ENCODE data around the gene FANCL.
"Not testable (repeated sequence)": the region's sequence is repeated elsewhere in the genome, so short reads cannot be mapped to it uniquely, and the experiment has no call there.

Gene FANCL

DNA sequence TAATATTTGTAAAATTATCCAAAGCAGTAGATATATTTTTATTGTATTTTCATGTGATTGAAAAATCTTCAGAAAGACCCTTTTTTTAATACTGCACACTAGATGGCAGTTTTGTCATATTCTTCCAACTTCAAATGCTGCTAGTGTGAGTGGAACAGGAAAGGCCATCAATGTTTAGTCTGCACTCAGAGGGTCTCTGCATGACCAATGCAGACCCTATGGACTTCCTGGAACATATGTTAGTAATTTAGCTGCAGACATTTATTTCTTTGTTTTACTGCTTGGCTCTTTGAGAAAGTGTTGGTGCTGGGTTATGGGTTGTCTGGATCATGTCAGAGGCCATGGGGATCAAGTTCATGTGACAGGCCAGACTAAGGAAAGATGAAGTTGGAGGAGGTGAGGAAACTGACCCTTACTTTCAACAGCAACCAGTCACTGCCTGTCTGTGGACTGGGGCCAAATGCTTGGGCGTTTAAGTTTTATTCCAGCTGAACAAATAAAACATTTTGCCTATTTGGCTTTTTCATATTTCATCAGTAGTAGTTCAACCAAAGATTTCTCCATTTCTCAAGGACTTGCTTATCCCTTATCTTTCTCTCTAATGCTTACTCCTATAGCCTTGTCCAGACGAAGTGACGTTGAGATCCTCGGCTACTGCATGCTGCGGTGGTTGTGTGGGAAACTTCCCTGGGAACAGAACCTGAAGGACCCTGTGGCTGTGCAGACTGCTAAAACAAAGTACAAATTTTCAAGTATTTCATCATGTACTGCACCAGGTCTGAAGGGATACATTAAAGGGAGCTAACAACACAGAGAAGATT is 109.7 kb downstream of the FANCL start:
- no peak overlapping the region for H3K4me3 ChIP-seq (ENCODE audit: low read depth in 1 of 5, low read length in 5 of 5)
- no peaks in the 10 kb centered on the region for H3K9me3 ChIP-seq (ENCODE audit: control insufficient read depth in 5 of 5, low read length in 5 of 5)
- H3K36me3 ChIP-seq (ENCODE audit: control insufficient read depth in 5 of 5, insufficient read depth in 5 of 5, low read length in 5 of 5) = peaks cover 0 to 6% (median 2%) of the 10 kb centered on the region in 5 donors
- peak overlapping the region in 2 of 5 donors; percentile 11 to 47 for H3K9ac ChIP-seq (ENCODE audit: low read length in 5 of 5)
- no peak overlapping the region for H3K27ac ChIP-seq (ENCODE audit: low read depth, low read length)
- H3K4me1 ChIP-seq (ENCODE audit: control insufficient read depth in 5 of 5, insufficient read depth in 5 of 5, low read length in 5 of 5) = peaks cover 3 to 28% (median 16%) of the 10 kb centered on the region in 5 donors
- H3K27me3 ChIP-seq (ENCODE audit: control insufficient read depth in 5 of 5, insufficient read depth in 4 of 5, low read length in 5 of 5) = no peaks in the 10 kb centered on the region

DNA sequence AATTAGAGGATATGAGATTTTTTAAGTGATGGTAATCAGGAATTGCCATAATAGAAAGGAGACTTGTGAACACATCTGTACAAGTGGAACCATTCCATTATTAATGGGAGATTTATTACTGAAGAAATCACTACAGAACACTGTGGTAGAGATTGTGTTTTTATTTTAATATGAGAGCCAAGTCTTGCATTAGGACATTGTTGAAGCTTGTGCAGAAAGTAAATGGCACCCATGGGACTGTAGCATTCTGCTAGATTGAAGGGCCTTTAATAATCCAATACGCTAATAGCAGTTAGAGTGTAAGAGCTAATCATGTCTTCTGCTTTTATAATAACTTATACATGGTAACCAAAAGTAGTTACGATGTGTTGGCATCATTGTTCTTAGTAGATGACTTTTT is 110.9 kb downstream of the FANCL start:
- Histone ChIP-seq H3K27ac (ENCODE audit: low read depth, low read length) (no peak overlapping the region), H3K9ac (ENCODE audit: low read length in 5 of 5) (no peak overlapping the region), H3K36me3 (ENCODE audit: control insufficient read depth in 5 of 5, insufficient read depth in 5 of 5, low read length in 5 of 5) (peaks cover 0 to 6% (median 2%) of the 10 kb centered on the region in 5 donors), H3K27me3 (ENCODE audit: control insufficient read depth in 5 of 5, insufficient read depth in 4 of 5, low read length in 5 of 5) (no peaks in the 10 kb centered on the region), H3K4me1 (ENCODE audit: control insufficient read depth in 5 of 5, insufficient read depth in 5 of 5, low read length in 5 of 5) (peaks cover 3 to 28% (median 16%) of the 10 kb centered on the region in 5 donors), H3K9me3 (ENCODE audit: control insufficient read depth in 5 of 5, low read length in 5 of 5) (no peaks in the 10 kb centered on the region), H3K4me3 (ENCODE audit: low read depth in 1 of 5, low read length in 5 of 5) (no peak overlapping the region)

DNA sequence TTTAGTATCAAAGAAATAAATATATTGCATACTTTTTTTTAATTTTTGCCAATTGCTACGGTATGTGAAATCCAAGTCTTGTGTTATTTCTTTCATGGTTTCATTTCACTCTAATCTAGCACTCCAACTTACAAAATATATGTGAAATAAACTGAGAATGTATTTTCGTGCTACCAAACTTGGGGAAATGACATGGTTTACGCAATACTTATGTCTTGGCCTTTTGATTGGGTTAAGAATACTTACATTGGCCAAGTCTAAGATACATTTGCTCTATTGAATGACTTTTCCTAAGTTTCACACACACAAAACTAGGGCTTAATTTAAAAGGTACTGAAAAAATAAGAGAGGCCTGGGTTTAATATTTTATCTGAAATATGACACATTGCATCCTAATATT is 114.0 kb downstream of the FANCL start:
- peaks cover 0 to 14% (median 4%) of the 10 kb centered on the region in 5 donors for H3K36me3 ChIP-seq (ENCODE audit: control insufficient read depth in 5 of 5, insufficient read depth in 5 of 5, low read length in 5 of 5)
- H3K9ac ChIP-seq (ENCODE audit: low read length in 5 of 5) = no peak overlapping the region
- H3K9me3 ChIP-seq (ENCODE audit: control insufficient read depth in 5 of 5, low read length in 5 of 5) = no peaks in the 10 kb centered on the region
- no peak overlapping the region for H3K27ac ChIP-seq (ENCODE audit: low read depth, low read length)
- peaks cover 3 to 27% (median 16%) of the 10 kb centered on the region in 5 donors for H3K4me1 ChIP-seq (ENCODE audit: control insufficient read depth in 5 of 5, insufficient read depth in 5 of 5, low read length in 5 of 5)
- no peak overlapping the region for H3K4me3 ChIP-seq (ENCODE audit: low read depth in 1 of 5, low read length in 5 of 5)
- H3K27me3 ChIP-seq (ENCODE audit: control insufficient read depth in 5 of 5, insufficient read depth in 4 of 5, low read length in 5 of 5) = no peaks in the 10 kb centered on the region

DNA sequence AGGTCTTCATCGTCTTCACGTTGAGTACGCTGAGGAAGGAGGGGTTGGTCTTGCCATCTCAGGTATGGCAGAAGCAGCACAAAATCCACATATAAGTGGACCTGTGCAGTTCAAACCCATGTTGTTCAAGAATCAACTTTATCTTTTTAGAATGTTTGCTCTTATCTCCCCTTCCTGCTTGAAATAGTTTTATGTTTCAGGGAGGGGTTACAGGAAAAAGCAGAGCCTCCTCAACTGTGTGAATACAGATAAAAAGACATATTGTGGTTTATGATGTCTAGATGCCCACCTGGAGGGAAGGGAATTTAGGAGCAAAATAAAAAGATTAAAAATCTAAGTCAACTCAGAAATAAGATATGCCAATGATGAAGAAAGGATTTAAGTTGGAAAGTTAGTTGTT is 118.6 kb downstream of the FANCL start:
- no peak overlapping the region for H3K4me3 ChIP-seq (ENCODE audit: low read depth in 1 of 5, low read length in 5 of 5)
- H3K36me3 ChIP-seq (ENCODE audit: control insufficient read depth in 5 of 5, insufficient read depth in 5 of 5, low read length in 5 of 5) = peaks cover 3 to 18% (median 10%) of the 10 kb centered on the region in 5 donors
- no peaks in the 10 kb centered on the region for H3K9me3 ChIP-seq (ENCODE audit: control insufficient read depth in 5 of 5, low read length in 5 of 5)
- H3K4me1 ChIP-seq (ENCODE audit: control insufficient read depth in 5 of 5, insufficient read depth in 5 of 5, low read length in 5 of 5) = no peaks in the 10 kb centered on the region
- H3K9ac ChIP-seq (ENCODE audit: low read length in 5 of 5) = no peak overlapping the region
- H3K27ac ChIP-seq (ENCODE audit: low read depth, low read length) = no peak overlapping the region
- H3K27me3 ChIP-seq (ENCODE audit: control insufficient read depth in 5 of 5, insufficient read depth in 4 of 5, low read length in 5 of 5) = no peaks in the 10 kb centered on the region

DNA sequence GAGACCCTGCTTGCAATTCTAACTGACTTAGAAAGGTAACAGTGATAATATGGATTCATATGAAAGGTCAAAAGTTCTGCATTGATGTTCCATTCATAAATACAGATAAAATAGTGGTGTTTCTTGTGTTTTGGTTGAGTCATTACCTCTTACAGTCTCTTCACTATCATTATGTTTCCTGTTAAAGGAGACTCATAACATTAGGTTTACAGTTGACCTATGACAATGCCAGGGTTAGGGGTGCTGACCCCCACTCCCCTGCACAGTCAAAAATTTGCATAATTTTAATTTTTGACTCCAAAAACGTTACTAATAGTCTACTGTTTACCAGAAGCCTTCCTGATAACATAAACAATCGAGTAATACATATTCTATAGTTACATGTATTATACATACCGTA is 119.1 kb downstream of the FANCL start:
- Histone ChIP-seq H3K27me3 (ENCODE audit: control insufficient read depth in 5 of 5, insufficient read depth in 4 of 5, low read length in 5 of 5) (no peaks in the 10 kb centered on the region), H3K36me3 (ENCODE audit: control insufficient read depth in 5 of 5, insufficient read depth in 5 of 5, low read length in 5 of 5) (peaks cover 3 to 18% (median 10%) of the 10 kb centered on the region in 5 donors)

DNA sequence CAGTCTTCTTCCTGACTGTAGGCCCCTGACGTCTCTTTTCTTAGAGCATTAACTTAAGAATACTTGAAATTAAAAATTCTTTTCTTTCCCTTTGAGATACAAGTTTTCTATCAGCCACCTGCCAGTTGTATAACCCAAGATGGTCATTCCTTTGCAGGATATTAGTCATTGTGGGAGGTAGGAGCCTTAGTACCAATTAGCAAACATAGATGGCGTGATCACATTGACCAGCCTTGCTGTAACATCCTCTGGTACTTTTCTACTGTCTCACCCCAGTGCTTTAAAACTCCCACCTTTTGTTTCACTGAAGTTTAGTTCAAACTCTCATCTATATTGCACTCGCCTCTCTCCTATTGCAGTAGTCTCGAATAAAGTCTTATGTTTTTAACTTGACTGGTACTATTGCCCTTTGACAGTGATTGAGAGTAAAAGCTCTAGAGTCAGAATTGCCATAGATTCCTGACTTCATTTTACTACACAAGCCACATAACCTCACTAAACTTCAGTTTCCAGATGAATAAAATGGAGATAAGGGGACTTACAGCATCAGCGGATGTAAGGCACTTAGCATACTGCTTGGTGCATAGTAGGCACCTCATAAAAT is 120.4 kb downstream of the FANCL start:
- Histone ChIP-seq H3K9ac (ENCODE audit: low read length in 5 of 5) (no peak overlapping the region), H3K9me3 (ENCODE audit: control insufficient read depth in 5 of 5, low read length in 5 of 5) (no peaks in the 10 kb centered on the region), H3K4me3 (ENCODE audit: low read depth in 1 of 5, low read length in 5 of 5) (no peak overlapping the region), H3K4me1 (ENCODE audit: control insufficient read depth in 5 of 5, insufficient read depth in 5 of 5, low read length in 5 of 5) (no peaks in the 10 kb centered on the region), H3K27me3 (ENCODE audit: control insufficient read depth in 5 of 5, insufficient read depth in 4 of 5, low read length in 5 of 5) (no peaks in the 10 kb centered on the region), H3K27ac (ENCODE audit: low read depth, low read length) (no peak overlapping the region), H3K36me3 (ENCODE audit: control insufficient read depth in 5 of 5, insufficient read depth in 5 of 5, low read length in 5 of 5) (peaks cover 3 to 18% (median 10%) of the 10 kb centered on the region in 5 donors)

More for the DNA sequence above, 119.1 kb downstream of the FANCL start:
- Histone ChIP-seq H3K4me3 (ENCODE audit: low read depth in 1 of 5, low read length in 5 of 5) (no peak overlapping the region), H3K27ac (ENCODE audit: low read depth, low read length) (no peak overlapping the region), H3K9ac (ENCODE audit: low read length in 5 of 5) (no peak overlapping the region), H3K4me1 (ENCODE audit: control insufficient read depth in 5 of 5, insufficient read depth in 5 of 5, low read length in 5 of 5) (no peaks in the 10 kb centered on the region), H3K9me3 (ENCODE audit: control insufficient read depth in 5 of 5, low read length in 5 of 5) (no peaks in the 10 kb centered on the region)

DNA sequence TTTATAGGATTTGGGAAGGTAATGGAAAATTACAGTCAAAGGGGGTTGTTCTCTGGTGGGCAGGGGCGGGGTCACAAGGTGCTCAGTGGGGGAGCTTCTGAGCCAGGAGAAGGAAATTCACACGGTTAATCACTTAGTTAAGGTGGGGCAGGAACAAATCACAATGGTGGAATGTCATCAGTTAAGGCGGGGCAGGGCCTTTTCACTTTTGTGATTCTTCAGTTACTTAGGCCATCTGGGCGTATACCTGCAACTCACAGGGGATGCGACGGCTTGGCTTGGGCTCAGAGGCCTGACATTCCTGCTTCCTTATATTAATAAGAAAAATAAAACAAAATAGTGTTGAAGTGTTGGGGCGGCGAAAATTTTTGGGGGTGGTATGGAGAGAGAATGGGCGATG is 127.6 kb downstream of the FANCL start:
- not testable (repeated sequence) for H3K27me3 ChIP-seq (ENCODE audit: control insufficient read depth in 5 of 5, insufficient read depth in 4 of 5, low read length in 5 of 5); H3K9me3 ChIP-seq (ENCODE audit: control insufficient read depth in 5 of 5, low read length in 5 of 5); H3K9ac ChIP-seq (ENCODE audit: low read length in 5 of 5); H3K4me3 ChIP-seq (ENCODE audit: low read depth in 1 of 5, low read length in 5 of 5); H3K4me1 ChIP-seq (ENCODE audit: control insufficient read depth in 5 of 5, insufficient read depth in 5 of 5, low read length in 5 of 5); H3K36me3 ChIP-seq (ENCODE audit: control insufficient read depth in 5 of 5, insufficient read depth in 5 of 5, low read length in 5 of 5); H3K27ac ChIP-seq (ENCODE audit: low read depth, low read length)

DNA sequence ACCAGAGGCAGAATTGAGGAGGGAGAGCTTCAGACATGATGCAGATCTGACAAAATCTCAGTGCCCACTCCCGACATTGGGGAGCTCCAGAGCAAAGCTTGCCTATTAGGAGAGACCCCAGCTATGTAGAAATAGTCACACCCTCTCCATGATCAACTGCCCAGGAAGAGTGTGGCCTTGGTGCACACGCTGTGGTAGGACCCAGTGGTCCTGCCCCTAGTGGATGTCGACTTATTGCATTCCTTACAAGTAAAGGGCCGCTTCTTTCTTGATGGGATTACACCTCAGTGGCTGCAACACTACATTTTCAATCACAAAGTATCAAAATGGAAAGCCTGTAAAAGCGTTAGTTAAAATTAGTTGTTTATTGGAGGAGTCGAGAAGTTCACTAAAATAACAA is 130.4 kb downstream of the FANCL start:
- Histone ChIP-seq H3K27ac (ENCODE audit: low read depth, low read length) (no peak overlapping the region), H3K36me3 (ENCODE audit: control insufficient read depth in 5 of 5, insufficient read depth in 5 of 5, low read length in 5 of 5) (no peaks in the 10 kb centered on the region), H3K9me3 (ENCODE audit: control insufficient read depth in 5 of 5, low read length in 5 of 5) (no peaks in the 10 kb centered on the region), H3K4me1 (ENCODE audit: control insufficient read depth in 5 of 5, insufficient read depth in 5 of 5, low read length in 5 of 5) (no peaks in the 10 kb centered on the region), H3K4me3 (ENCODE audit: low read depth in 1 of 5, low read length in 5 of 5) (no peak overlapping the region), H3K27me3 (ENCODE audit: control insufficient read depth in 5 of 5, insufficient read depth in 4 of 5, low read length in 5 of 5) (no peaks in the 10 kb centered on the region), H3K9ac (ENCODE audit: low read length in 5 of 5) (no peak overlapping the region)

DNA sequence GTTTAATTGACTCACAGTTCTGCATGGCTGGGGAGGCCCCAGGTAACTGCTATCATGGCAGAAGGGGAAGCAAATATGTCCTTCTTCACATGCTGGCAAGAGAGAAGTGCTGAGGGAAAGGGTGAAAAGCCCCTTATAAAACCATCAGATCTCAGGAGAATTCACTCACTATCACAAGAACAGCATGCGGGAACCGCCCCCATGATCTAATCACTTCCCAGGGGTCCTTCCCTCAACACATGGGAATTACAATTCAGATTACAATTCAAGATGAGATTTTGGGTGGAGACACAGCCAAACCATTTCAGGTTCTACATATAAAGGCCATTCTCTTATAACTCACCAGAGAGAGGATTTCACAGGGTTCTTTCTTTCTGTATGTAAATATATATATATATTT is 131.6 kb downstream of the FANCL start:
- no peak overlapping the region for H3K9ac ChIP-seq (ENCODE audit: low read length in 5 of 5)
- no peak overlapping the region for H3K27ac ChIP-seq (ENCODE audit: low read depth, low read length)
- no peaks in the 10 kb centered on the region for H3K27me3 ChIP-seq (ENCODE audit: control insufficient read depth in 5 of 5, insufficient read depth in 4 of 5, low read length in 5 of 5)
- no peaks in the 10 kb centered on the region for H3K36me3 ChIP-seq (ENCODE audit: control insufficient read depth in 5 of 5, insufficient read depth in 5 of 5, low read length in 5 of 5)
- no peaks in the 10 kb centered on the region for H3K4me1 ChIP-seq (ENCODE audit: control insufficient read depth in 5 of 5, insufficient read depth in 5 of 5, low read length in 5 of 5)
- no peaks in the 10 kb centered on the region for H3K9me3 ChIP-seq (ENCODE audit: control insufficient read depth in 5 of 5, low read length in 5 of 5)
- no peak overlapping the region for H3K4me3 ChIP-seq (ENCODE audit: low read depth in 1 of 5, low read length in 5 of 5)
